HG02884 (cell line): ENCODE measurements around the gene MEIKIN.

ENCODE experiments used
- ATAC-seq: cut with Tn5 transposase; IDR thresholded peaks from one replicate; pipeline ENCODE4 v1.9.1; 2021; ENCODE audit warnings: mild to moderate bottlenecking, moderate library complexity; ENCODE audit not compliant: unreplicated experiment

The MEIKIN gene

GRCh38 chr5:131776450-131776849 lies 169.0 kb downstream of the MEIKIN start:
- ATAC-seq: no peak

- no peak for ATAC-seq
Measured at GRCh38 chr5:131774652-131775367, 170.7 kb downstream of the MEIKIN start.

GRCh38 chr5:131773805-131774204 lies 171.7 kb downstream of the MEIKIN start:
- no peak for ATAC-seq

- ATAC-seq: no peak
Measured at GRCh38 chr5:131771692-131772091, 173.8 kb downstream of the MEIKIN start.

GRCh38 chr5:131769961-131770360 lies 175.5 kb downstream of the MEIKIN start:
- ATAC-seq: no peak

GRCh38 chr5:131769336-131769735 lies 176.1 kb downstream of the MEIKIN start:
- ATAC-seq: no peak

GRCh38 chr5:131767891-131768290 lies 177.6 kb downstream of the MEIKIN start:
- no peak for ATAC-seq

GRCh38 chr5:131766689-131767088 lies 178.8 kb downstream of the MEIKIN start:
- no peak for ATAC-seq

GRCh38 chr5:131765261-131765660 lies 180.2 kb downstream of the MEIKIN start:
- ATAC-seq: no peak

GRCh38 chr5:131763968-131764367 lies 181.5 kb downstream of the MEIKIN start:
- ATAC-seq: no peak

- no peak for ATAC-seq
Measured at GRCh38 chr5:131760793-131761192, 184.7 kb downstream of the MEIKIN start.

- ATAC-seq: no peak
Measured at GRCh38 chr5:131759704-131760103, 185.8 kb downstream of the MEIKIN start.

- ATAC-seq: no peak
Measured at GRCh38 chr5:131758520-131758900, 187.0 kb downstream of the MEIKIN start.

GRCh38 chr5:131757830-131758519 lies 187.5 kb downstream of the MEIKIN start:
- peak; percentile 56 for ATAC-seq
